ENCODE results near the gene SLC4A8.

Gene SLC4A8

GRCh38 chr12:51395283-51396230 lies 29.1 kb upstream of the SLC4A8 start:
- no peak for FAIRE-seq

- FAIRE-seq, result no peak
These were observed 27.0 kb upstream of the SLC4A8 start for GRCh38 chr12:51397670-51398069.

DNA sequence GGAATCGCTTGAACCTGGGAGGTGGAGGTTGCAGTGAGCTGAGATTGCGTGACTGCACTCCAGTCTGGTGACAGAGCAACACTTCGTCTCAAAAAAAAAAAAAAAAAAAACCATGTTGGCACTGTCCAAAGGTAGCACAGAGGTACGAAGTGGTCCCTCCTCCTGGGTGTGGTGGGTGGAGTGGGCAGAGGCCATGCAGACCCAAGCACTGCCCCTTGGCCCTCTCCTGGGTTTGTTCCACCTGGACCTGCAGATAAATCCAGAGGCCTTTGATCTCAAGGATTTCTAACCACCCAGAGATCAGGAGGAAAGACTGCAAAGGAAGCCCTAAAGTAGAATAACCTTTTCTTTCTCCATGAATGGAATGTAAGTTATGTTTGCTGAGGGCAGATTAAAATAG lies 24.7 kb upstream of the SLC4A8 start:
- no peak for FAIRE-seq

GRCh38 chr12:51401020-51401419 lies 23.6 kb upstream of the SLC4A8 start:
- no peak for FAIRE-seq

- no peak for FAIRE-seq
These were observed 23.1 kb upstream of the SLC4A8 start for GRCh38 chr12:51401486-51401885.

GRCh38 chr12:51401900-51402299 lies 22.7 kb upstream of the SLC4A8 start:
- no peak for FAIRE-seq

DNA sequence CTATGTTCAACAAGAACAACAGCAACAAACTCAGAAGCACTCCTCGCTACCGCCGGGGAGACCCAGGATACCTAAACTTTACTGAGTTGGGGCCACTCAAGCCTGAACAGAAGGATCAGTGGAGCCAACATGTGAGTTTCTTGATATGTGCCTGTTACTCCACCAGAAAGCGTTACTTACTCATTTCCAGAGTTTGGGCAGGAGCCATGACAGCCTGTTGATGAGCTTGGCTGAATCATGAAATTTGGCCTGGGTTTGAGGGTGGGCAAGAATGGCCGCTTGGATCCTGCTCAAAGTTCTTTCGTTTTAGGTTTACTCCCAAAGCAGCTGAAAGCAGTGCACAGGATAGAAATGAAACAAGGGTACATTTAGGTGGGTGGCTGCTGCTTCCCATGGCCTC lies 21.5 kb upstream of the SLC4A8 start:
- FAIRE-seq, result no peak

- no peak for FAIRE-seq
These were observed 20.9 kb upstream of the SLC4A8 start for GRCh38 chr12:51403681-51404136.

DNA sequence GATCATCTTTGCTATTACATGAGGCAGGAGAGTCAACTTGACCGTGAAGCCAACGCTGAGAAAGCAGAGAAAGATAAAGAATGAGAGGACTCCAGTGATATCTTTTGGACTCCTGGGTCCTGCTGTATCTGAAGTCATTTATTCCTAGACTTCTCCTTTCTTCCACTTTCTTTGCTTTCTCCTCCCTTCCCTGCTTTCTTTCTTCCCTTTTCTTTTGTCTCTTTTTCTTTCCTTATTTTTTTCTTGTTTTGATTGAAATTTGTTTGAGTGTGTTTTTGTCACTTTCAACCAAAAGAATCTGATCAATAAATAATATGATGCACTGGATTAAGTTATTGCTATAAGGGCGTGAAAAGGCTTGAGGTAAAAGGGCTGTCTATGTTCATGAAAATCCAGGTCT lies 20.0 kb upstream of the SLC4A8 start:
- no peak for FAIRE-seq

GRCh38 chr12:51405801-51406207 lies 18.8 kb upstream of the SLC4A8 start:
- FAIRE-seq, result no peak

DNA sequence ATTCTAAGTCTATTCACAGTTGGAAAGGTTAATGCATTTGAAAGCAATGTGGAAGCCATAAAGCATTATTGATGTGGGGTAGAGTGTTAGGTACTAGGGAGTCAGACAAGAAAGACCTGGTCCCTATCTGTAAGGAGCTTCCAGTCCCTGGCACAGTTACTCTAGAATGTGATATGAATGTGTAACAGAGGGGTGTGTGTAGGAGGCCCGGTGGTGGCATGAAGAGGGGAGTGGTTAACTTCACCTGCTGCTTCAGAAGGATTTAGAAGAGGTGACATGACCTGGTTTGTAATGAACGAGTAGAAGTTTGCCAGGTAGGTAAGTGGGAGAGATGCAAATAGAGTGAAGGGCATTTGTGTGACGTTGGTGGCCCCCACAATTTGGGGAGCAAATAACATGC lies 18.3 kb upstream of the SLC4A8 start:
- FAIRE-seq, result no peak

DNA sequence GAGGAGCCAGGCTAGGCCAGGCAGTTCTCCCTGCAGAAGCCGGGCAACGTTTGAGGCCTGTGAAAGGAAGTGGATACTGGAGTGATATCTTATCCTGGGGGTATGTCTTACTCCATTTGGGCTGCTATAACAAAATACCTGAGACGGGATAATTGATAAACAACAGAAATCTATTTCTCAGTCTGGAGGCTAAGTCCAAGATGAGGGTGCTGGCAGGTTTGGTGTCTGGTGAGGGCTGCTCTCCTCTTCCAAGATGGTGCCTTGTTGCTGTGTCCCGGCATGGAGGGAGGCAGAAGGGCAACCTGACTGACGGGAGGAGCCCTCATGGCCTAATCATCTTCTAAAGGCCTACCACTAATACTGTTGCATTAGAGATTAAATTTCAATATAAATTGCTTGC lies 17.8 kb upstream of the SLC4A8 start:
- FAIRE-seq, result no peak

- FAIRE-seq, result no peak
These were observed 17.0 kb upstream of the SLC4A8 start for GRCh38 chr12:51407604-51408003.

DNA sequence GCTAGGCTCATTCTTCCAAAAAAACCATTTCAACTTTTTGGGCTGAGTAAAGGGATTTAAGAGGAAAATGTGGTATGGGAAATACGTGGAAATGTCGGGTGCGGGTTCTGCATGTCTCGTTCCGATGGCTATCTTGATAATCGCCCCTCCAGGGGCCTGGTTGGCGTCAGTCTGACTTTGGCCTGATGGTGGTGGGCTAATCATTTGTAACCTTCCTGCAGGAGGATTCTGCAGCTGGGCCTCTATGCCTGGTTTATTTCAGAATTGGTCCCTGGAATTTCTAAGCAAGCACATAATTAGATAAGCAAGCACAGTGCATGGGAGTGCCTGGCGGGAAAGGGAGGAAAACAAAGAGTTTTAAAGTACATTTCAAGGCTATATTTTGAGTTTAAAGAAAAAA lies 14.8 kb upstream of the SLC4A8 start:
- no peak for FAIRE-seq

DNA sequence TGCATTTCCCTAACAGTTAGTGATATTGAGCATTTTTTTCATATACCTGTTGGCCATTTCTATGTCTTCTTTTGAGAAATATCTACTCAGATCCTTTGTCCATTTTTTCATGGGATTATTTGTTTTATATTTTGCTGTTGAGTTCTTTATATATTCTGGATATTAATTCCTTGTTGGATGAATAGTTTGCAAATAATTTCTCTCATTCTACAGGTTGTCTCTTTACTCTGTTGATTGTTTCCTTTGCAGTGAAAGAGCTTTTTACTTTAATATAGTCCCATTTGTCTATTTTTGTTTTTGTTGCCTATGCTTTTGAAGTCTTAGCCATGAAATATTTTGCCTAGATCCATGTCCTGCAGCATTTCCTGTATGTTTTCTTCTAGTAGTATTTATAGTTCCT lies 11.5 kb upstream of the SLC4A8 start:
- FAIRE-seq, result peak; percentile 28

GRCh38 chr12:51413791-51414190 lies 10.8 kb upstream of the SLC4A8 start:
- FAIRE-seq, result no peak

GRCh38 chr12:51415931-51416330 lies 8.7 kb upstream of the SLC4A8 start:
- no peak for FAIRE-seq

- no peak for FAIRE-seq
These were observed 6.8 kb upstream of the SLC4A8 start for GRCh38 chr12:51417826-51418225.

DNA sequence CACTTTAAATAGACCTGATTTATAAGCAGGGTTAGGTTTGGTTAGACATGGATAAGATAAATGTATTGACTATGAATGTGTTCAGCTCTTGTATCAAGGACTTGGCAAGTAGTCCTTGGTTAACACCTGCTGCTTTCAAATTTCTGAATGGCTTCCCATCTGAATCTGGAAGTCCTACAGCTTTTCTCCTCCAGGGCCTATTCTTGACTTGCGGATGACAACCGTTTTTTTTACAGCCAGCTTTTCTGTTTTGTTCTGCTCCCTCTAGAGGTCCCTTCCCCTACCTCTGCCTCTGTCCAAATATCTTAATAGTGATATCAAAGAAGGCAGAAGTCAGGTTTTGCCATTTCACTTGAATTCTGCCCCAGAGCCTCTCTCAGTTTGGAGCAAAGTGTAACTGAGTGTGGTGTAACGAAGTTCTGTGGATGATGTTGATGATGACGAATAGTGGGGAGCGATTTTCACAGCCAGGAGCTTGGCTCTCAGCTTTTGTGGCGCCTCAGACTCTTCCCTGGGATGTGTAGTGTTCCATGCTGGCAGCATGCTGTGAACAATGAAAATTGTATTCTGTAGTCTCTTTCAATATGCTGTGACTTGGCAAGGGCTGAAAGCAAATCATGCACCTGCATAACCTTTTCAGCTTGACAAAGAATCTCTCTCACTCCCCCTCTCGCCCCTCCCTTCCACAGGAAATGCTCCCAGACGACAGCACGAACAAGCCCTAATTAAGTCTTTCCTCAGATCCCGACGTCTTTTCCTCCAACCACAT lies 5.0 kb upstream of the SLC4A8 start:
- no peak for FAIRE-seq

- peak; percentile 52 for FAIRE-seq
These were observed 3.3 kb upstream of the SLC4A8 start for GRCh38 chr12:51421266-51421884.

GRCh38 chr12:51424094-51424661 lies 453 bp upstream of the SLC4A8 start:
- no peak for FAIRE-seq

DNA sequence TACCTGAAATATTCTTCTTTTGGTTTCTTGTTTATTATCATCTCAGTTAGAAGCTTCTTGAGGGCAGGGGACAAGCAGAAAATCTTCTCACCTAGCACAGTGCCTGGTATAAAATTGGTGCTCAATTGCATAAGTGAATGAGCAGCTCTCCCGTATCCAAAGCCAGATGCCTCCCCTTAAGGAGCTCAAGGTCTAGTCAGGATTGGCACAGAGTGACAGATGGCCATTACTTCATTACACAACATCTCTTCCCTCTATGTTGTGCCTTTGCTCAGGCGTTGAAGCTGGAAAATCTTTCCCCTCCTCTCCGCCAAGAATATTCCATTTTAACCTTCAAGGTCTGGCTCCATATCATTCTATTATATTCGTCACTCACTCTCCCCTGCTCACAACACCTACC lies 3.6 kb downstream of the SLC4A8 start:
- FAIRE-seq, result no peak

GRCh38 chr12:51429700-51430099 lies 5.1 kb downstream of the SLC4A8 start:
- FAIRE-seq, result no peak

Data from G401.6 (cell line).